OCI-LY1 (cell line): Measurements from ENCODE around the gene RFX2.

Experiments
- H2AFZ ChIP-seq: fragments of 200-600 bp; sonication (generic), shearing (Covaris generic); 2 replicates; pipeline ENCODE4 v1.6.0; 2014; ENCODE audit warnings: antibody characterized with exemption, mild to moderate bottlenecking, low read length
- H3F3A ChIP-seq: fragments of 200-600 bp; sonication (generic), shearing (Covaris generic); 2 replicates; pipeline ENCODE4 v1.6.0; 2014; ENCODE audit warnings: mild to moderate bottlenecking, antibody characterized with exemption, low read length, moderate library complexity; ENCODE audit not compliant: insufficient read depth
- H3K27ac ChIP-seq: fragments of 200-600 bp; sonication (generic); 2 replicates; pipeline ENCODE4 v1.5.1; 2014; ENCODE audit warnings: low read length, mixed run types, mild to moderate bottlenecking, low read depth; ENCODE audit not compliant: poor library complexity, severe bottlenecking
- H3K27me3 ChIP-seq: fragments of 200-600 bp; sonication (generic); 2 replicates; pipeline ENCODE4 v1.6.0; 2014; ENCODE audit warnings: antibody characterized with exemption, mild to moderate bottlenecking, low read length, moderate library complexity; ENCODE audit not compliant: insufficient read depth
- H3K36me3 ChIP-seq: fragments of 200-600 bp; sonication (generic); 2 replicates; pipeline ENCODE4 v1.6.1; 2014; ENCODE audit warnings: mild to moderate bottlenecking, antibody characterized with exemption, low read length, moderate library complexity, mixed read lengths; ENCODE audit not compliant: insufficient read depth
- H3K4me1 ChIP-seq: fragments of 200-600 bp; sonication (generic); 2 replicates; pipeline ENCODE4 v1.5.1; 2014; ENCODE audit warnings: mild to moderate bottlenecking, low read length, moderate library complexity; ENCODE audit not compliant: insufficient read depth, severe bottlenecking
- H3K4me2 ChIP-seq: fragments of 200-600 bp; sonication (generic), shearing (Covaris generic); 2 replicates; pipeline ENCODE4 v1.6.1; 2014; ENCODE audit warnings: low read length
- H3K4me3 ChIP-seq: fragments of 200-600 bp; sonication (generic); 2 replicates; pipeline ENCODE4 v1.5.1; 2014; ENCODE audit warnings: low read length, low read depth, mild to moderate bottlenecking, mixed read lengths; ENCODE audit not compliant: poor library complexity, severe bottlenecking
- H3K79me2 ChIP-seq: fragments of 200-600 bp; shearing (Covaris generic); 2 replicates; pipeline ENCODE4 v1.6.1; 2016; ENCODE audit warnings: mixed run types, low read length, mixed read lengths; ENCODE audit not compliant: insufficient read depth
- H3K9ac ChIP-seq: fragments of 200-600 bp; sonication (generic), shearing (Covaris generic); 2 replicates; pipeline ENCODE4 v1.6.1; 2014; ENCODE audit warnings: mild to moderate bottlenecking, low read length, mixed read lengths
- H3K9me2 ChIP-seq: fragments of 200-600 bp; sonication (generic), shearing (Covaris generic); 2 replicates; pipeline ENCODE4 v1.6.1; 2014; ENCODE audit warnings: low read depth, mild to moderate bottlenecking, low read length, mixed read lengths
- H3K9me3 ChIP-seq: fragments of 200-600 bp; shearing (Covaris generic); 2 replicates; pipeline ENCODE4 v1.6.1; 2014; ENCODE audit warnings: low read length, mixed read lengths
- H4K20me1 ChIP-seq: fragments of 200-600 bp; sonication (generic), shearing (Covaris generic); 2 replicates; pipeline ENCODE4 v1.6.0; 2016; ENCODE audit warnings: mild to moderate bottlenecking, low read length; ENCODE audit not compliant: insufficient read depth
- CTCF ChIP-seq: fragments of 200-600 bp; sonication (generic), shearing (Covaris generic); IDR thresholded peaks from 2 replicates; pipeline ENCODE4 v1.5.1; 2017; ENCODE audit warnings: mild to moderate bottlenecking, antibody characterized with exemption, low read length, moderate library complexity, mixed read lengths
- EZH2 ChIP-seq: fragments of 200-600 bp; sonication (generic), shearing (Covaris generic); IDR thresholded peaks from 2 replicates; pipeline ENCODE4 v1.8.0; 2017; ENCODE audit warnings: borderline replicate concordance, mixed run types, mild to moderate bottlenecking, antibody characterized with exemption, low read length, moderate library complexity, mixed read lengths

The RFX2 gene

GRCh38 chr19:6038634-6039405, 71.5 kb downstream of the RFX2 start:
- Histone ChIP-seq H3K79me2 (no peaks in the 10 kb centered on the region), H3K4me1 (peaks cover 8% of the 10 kb centered on the region), H3K27me3 (no peaks in the 10 kb centered on the region; the same call in 1 of the 2 replicates), H3K9ac (no peak overlapping the region), H4K20me1 (no peaks in the 10 kb centered on the region), H3K9me3 (no peaks in the 10 kb centered on the region), H3F3A (no peaks in the 10 kb centered on the region), H3K4me3 (no peak overlapping the region), H3K9me2 (no peaks in the 10 kb centered on the region), H3K4me2 (no peak overlapping the region), H2AFZ (no peak overlapping the region), H3K36me3 (no peaks in the 10 kb centered on the region; the same call in 1 of the 2 replicates), H3K27ac (no peak overlapping the region)
- TF ChIP-seq CTCF (no peak), EZH2 (no peak)

- Histone ChIP-seq H3K4me1 (no peaks in the 10 kb centered on the region), H3K9me3 (no peaks in the 10 kb centered on the region), H3K9ac (no peak overlapping the region), H3K9me2 (no peaks in the 10 kb centered on the region), H3F3A (no peaks in the 10 kb centered on the region), H3K27ac (no peak overlapping the region), H4K20me1 (no peaks in the 10 kb centered on the region), H3K4me3 (no peak overlapping the region), H3K27me3 (no peaks in the 10 kb centered on the region; the same call in 1 of the 2 replicates), H3K36me3 (no peaks in the 10 kb centered on the region; the same call in 1 of the 2 replicates), H3K79me2 (no peaks in the 10 kb centered on the region), H3K4me2 (no peak overlapping the region), H2AFZ (no peak overlapping the region)
- TF ChIP-seq EZH2 (no peak), CTCF (no peak)
Measured at GRCh38 chr19:6035026-6035425, 75.3 kb downstream of the RFX2 start.

GRCh38 chr19:6034512-6034911, 75.8 kb downstream of the RFX2 start:
- TF ChIP-seq EZH2 (no peak), CTCF (no peak)
- Histone ChIP-seq H3K9ac (no peak overlapping the region), H3K4me3 (no peak overlapping the region), H2AFZ (no peak overlapping the region), H3K4me2 (no peak overlapping the region), H3K9me3 (no peaks in the 10 kb centered on the region), H4K20me1 (no peaks in the 10 kb centered on the region), H3K4me1 (no peaks in the 10 kb centered on the region), H3K79me2 (no peaks in the 10 kb centered on the region), H3K27ac (no peak overlapping the region), H3K36me3 (no peaks in the 10 kb centered on the region; the same call in 1 of the 2 replicates), H3F3A (no peaks in the 10 kb centered on the region), H3K27me3 (no peaks in the 10 kb centered on the region), H3K9me2 (no peaks in the 10 kb centered on the region)
